HT-29 (cell line): ENCODE measurements around the gene CENPE. TPM values are rescaled to one million over a fixed set of nuclear protein-coding genes. Genes with fewer than 3 reads are reported as not detected.

ENCODE experiments used
- DNase-seq: peaks from one replicate; pipeline ENCODE4 v3.0.0-alpha.2; 2015; ENCODE audit warnings: low spot score
- total RNA-seq: library from RNA; depleted of rRNA; stranded (reverse); fragments of >200 nt; shearing (Covaris generic); gene quantifications from 2 replicates; pipeline ENCODE4 v1.2.3, GENCODE V29; 2014; rRNA removed

The CENPE gene
- total RNA-seq, 1 experiment from 2014 or later: 4.3 TPM

GRCh38 chr4:103075894-103076746, 122.0 kb downstream of the CENPE start:
- peak; percentile 41 for DNase-seq

GRCh38 chr4:103075435-103075893, 122.7 kb downstream of the CENPE start:
- peak; percentile 19 for DNase-seq

- no peak for DNase-seq
Observed at GRCh38 chr4:103074744-103075434, 123.3 kb downstream of the CENPE start.

- no peak for DNase-seq
Observed at GRCh38 chr4:103073792-103074438, 124.2 kb downstream of the CENPE start.

- no peak for DNase-seq
Observed at GRCh38 chr4:103067841-103068547, 130.1 kb downstream of the CENPE start.

- no peak for DNase-seq
Observed at GRCh38 chr4:103060453-103061148, 137.5 kb downstream of the CENPE start.

Other genes with a start within 250 kb of the CENPE start
- gene SLC9B1, start 178.6 kb downstream of the CENPE start, total RNA-seq: not detected in 2 replicates
- gene SLC9B2, start 121.6 kb downstream of the CENPE start, total RNA-seq: 3.4 and 3.9 TPM in 2 replicates
- gene BDH2, start 98.5 kb downstream of the CENPE start, total RNA-seq: 4.9 and 7.5 TPM in 2 replicates